Lower leg skin (tissue), 4 donors: ENCODE data around the gene RALY. TPM values are rescaled to one million over a fixed set of nuclear protein-coding genes. Genes with fewer than 3 reads are reported as not detected.

Experiments used
- DNase-seq, 2 donors: peaks; one replicate each; pipeline ENCODE4 v3.0.0-alpha.2; 2019; ENCODE audit warnings: low spot score in 2 of 2
- H3K4me3 ChIP-seq: fragments of 200-600 bp; sonication (generic); 2 replicates; pipeline ENCODE4 v1.5.1; 2017; ENCODE audit warnings: mild to moderate bottlenecking, low read depth; ENCODE audit not compliant: poor library complexity, severe bottlenecking
- POLR2A ChIP-seq, 2 donors: fragments of 450-650 bp; IDR thresholded peaks; one replicate each; pipeline ENCODE4 v1.6.1; 2016 to 2017; ENCODE audit warnings: antibody characterized with exemption in 2 of 2, mild to moderate bottlenecking in 1 of 2, moderate library complexity in 1 of 2
- WGBS, 2 donors: methylation state at CpG; one replicate each; pipeline ENCODE4 v1.1.5; 2018; 5-methylcytosine and 5-hydroxymethylcytosine counted together
- intact Hi-C: fragments of 100-400 bp; cut with DNase I; formaldehyde crosslinking; loops from one replicate; pipeline ENCODE4 v1.15.0; 2023; ENCODE audit warnings: low total_unique reads
- total RNA-seq, 4 donors: library from RNA; depleted of rRNA; stranded (reverse); fragments of >200 nt; gene quantifications; one replicate each; pipeline ENCODE4 v1.1.0, GENCODE V29; 2016
- TF ChIP-seq, protein P1 (sequence below), 3 donors: fragments of 450-650 bp; IDR thresholded peaks; one replicate each; pipeline ENCODE4 v1.5.1; 2016; ENCODE audit warnings: antibody characterized with exemption in 3 of 3, mild to moderate bottlenecking in 3 of 3, moderate library complexity in 2 of 3

RALY gene
- total RNA-seq, 4 donors from 2014 or later: 92.2 to 113 (median 98.6) TPM

DNA sequence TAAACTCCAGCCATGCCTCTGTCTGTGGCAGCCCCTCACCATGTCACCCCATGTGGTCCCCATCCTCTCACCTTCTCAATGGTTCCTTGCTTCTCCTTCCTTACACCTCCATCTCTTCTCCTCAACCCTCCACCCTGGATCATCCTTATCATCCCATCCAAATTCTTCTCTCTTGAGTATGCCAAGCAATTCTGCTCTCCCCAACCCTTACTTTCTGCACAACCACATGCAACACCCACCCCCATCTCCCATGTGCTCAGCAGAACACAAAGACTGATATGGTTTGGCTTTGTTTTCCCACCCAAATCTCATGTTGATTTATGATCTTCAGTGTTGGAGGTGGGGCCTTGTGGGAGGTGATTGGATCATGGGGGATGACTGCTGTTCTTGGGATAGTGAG, 42.5 kb upstream of the RALY start:
- no peak for DNase-seq
- TF ChIP-seq, protein P1, sequence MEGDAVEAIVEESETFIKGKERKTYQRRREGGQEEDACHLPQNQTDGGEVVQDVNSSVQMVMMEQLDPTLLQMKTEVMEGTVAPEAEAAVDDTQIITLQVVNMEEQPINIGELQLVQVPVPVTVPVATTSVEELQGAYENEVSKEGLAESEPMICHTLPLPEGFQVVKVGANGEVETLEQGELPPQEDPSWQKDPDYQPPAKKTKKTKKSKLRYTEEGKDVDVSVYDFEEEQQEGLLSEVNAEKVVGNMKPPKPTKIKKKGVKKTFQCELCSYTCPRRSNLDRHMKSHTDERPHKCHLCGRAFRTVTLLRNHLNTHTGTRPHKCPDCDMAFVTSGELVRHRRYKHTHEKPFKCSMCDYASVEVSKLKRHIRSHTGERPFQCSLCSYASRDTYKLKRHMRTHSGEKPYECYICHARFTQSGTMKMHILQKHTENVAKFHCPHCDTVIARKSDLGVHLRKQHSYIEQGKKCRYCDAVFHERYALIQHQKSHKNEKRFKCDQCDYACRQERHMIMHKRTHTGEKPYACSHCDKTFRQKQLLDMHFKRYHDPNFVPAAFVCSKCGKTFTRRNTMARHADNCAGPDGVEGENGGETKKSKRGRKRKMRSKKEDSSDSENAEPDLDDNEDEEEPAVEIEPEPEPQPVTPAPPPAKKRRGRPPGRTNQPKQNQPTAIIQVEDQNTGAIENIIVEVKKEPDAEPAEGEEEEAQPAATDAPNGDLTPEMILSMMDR (IDR thresholded peaks at IDR 0.05): no peak
- TF ChIP-seq POLR2A (IDR thresholded peaks at IDR 0.05): no peak
- intact Hi-C loops: no loop called here
- no peak overlapping the region for H3K4me3 ChIP-seq

DNA sequence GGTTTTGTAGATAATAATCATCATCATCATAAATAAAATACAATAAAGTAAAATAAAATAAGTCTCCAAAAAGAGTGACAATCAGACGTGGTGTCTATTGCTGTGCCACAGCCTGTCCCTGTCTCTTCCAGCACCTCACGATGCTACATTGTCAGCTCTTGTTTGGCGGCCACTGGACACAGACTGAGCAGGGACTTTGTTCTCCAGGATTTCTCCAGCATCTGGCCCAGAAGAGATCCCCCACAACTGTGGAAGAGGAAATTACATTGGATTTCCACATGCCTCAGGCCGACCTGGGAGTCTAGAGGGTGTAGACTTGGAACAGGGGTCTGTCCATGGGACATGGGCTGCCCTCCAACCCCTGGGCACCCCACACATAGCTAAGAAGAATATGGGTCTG, 39.2 kb upstream of the RALY start:
- intact Hi-C loops: no loop called here
- TF ChIP-seq POLR2A (IDR thresholded peaks at IDR 0.05): no peak
- TF ChIP-seq, protein P1 (IDR thresholded peaks at IDR 0.05): no peak
- WGBS, 2 donors: 84 to 85% methylated on average over 4 of the region's 4 CpGs
- DNase-seq: peak in 1 of 2 donors; percentile 32
- H3K4me3 ChIP-seq: no peak overlapping the region

DNA sequence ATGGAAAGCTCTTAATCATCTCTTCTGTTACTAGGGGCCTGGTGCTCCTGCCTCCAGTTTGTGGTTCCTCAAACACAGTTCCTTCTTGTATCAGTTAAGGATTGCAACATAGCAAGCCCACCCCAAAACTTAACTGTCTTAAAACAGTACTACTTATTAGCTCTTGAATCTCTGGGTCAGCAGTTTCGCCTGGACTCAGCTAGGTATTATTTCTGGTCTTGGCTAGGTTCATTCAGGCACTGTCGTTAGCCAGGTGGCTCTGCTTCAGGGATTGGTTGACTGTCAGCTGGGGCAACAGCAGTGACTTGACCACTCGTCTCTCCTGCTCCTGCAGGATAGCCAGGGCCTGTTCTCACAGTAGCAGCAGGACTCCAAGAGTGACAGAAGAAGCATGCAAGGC, 30.0 kb upstream of the RALY start:
- 74 to 92% methylated on average over 3 of the region's 3 CpGs for WGBS, 2 donors
- TF ChIP-seq, protein P1 (IDR thresholded peaks at IDR 0.05): no peak
- no peak for TF ChIP-seq POLR2A (IDR thresholded peaks at IDR 0.05)
- intact Hi-C loops: loop anchor here (10.0 kb wide), 1 partner anchor 1091 kb away; no protein-coding TSS in a partner anchor
- peak in 1 of 2 donors; percentile 64 for DNase-seq
- no peak overlapping the region for H3K4me3 ChIP-seq

DNA sequence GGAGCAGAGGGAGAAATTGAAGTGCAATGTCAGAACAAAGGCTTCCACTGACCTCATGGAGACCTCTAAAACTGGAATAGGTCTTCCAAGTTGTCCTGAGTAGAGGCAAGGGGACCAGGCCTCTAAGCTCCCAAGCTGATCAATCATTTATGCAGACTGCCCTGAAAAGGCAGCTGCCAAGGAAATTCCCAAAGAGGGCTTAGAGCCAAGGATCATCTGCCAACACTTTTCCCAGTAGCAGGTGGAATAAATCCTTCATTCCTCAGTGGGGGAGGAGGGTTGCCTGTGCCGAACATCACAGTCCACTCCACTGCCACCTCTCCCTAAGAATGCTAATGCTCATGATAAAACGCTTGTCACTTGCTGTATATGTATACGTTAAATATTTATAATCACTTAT, 29.3 kb upstream of the RALY start:
- 87% methylated on average over 3 of the region's 3 CpGs for WGBS, 2 donors
- H3K4me3 ChIP-seq: no peak overlapping the region
- intact Hi-C loops: loop anchor here (10.0 kb wide), 1 partner anchor 1090 kb away; no protein-coding TSS in a partner anchor
- peak in 1 of 2 donors; percentile 46 for DNase-seq
- TF ChIP-seq, protein P1 (IDR thresholded peaks at IDR 0.05): no peak
- TF ChIP-seq POLR2A (IDR thresholded peaks at IDR 0.05): no peak

DNA sequence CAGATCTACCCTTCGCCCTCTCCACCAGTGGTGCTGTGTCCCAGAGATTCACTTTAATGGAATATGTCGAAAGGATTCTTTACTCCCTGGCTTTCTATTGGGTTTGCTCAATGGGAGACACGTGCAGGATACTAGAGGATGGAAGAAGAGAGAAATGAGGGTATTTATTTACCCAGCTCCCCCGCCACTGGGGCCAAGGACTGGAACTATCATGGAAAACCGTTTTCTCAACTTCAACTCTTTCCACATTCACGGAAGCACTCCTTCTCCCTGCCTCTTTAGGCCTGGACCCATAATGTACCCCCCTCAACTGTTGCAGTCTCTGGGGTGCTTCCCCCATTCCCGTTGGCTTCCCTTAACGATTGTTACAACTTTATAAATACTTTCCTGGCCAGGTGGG, 26.6 kb upstream of the RALY start:
- TF ChIP-seq, protein P1 (IDR thresholded peaks at IDR 0.05): no peak
- TF ChIP-seq POLR2A (IDR thresholded peaks at IDR 0.05): no peak
- H3K4me3 ChIP-seq: no peak overlapping the region
- 91 to 95% methylated on average over 8 of the region's 8 CpGs for WGBS, 2 donors
- intact Hi-C loops: loop anchor here (10.0 kb wide), 1 partner anchor 1088 kb away; no protein-coding TSS in a partner anchor
- peak in 1 of 2 donors; percentile 63 for DNase-seq

DNA sequence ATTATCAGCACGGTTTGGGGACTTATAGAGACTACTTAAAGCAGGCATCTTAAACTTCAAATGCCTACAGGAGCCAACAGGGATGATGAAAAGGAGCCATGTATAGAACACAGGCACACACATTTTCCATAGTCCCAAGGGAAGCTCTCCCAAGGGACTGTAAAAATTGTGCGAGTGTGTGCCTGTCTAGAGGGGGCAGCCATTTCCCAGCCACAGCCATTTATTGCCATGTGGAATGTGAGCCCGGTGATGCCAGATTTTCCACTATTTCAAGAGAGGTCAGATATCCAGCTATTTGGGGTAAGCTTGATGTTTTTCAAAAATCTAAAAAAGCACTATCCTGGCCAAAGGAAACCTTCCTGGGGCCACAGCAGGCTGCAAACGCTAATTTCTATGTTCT, 24.1 kb upstream of the RALY start:
- TF ChIP-seq POLR2A (IDR thresholded peaks at IDR 0.05): no peak
- TF ChIP-seq, protein P1 (IDR thresholded peaks at IDR 0.05): no peak
- intact Hi-C loops: loop anchor here (10.0 kb wide), 1 partner anchor 1085 kb away; no protein-coding TSS in a partner anchor
- peak in 1 of 2 donors; percentile 12 for DNase-seq
- no peak overlapping the region for H3K4me3 ChIP-seq
- 66 to 75% methylated on average over 4 of the region's 4 CpGs for WGBS, 2 donors
